Liver (tissue), 9 donors: ENCODE measurements around the gene CNTN1. TPM values are rescaled to one million over a fixed set of nuclear protein-coding genes. Genes with fewer than 3 reads are reported as not detected.

Experiments used
- DNase-seq: peaks from one replicate; pipeline ENCODE4 v3.0.0-alpha.2; 2017; ENCODE audit warnings: low spot score
- H3K27ac ChIP-seq, 2 donors: one replicate each; pipeline ENCODE4 v1.7.0; 2013; ENCODE audit warnings: inconsistent platforms in 2 of 2, low read length in 2 of 2, control low read depth in 1 of 2, low read depth in 1 of 2, mild to moderate bottlenecking in 1 of 2
- H3K27me3 ChIP-seq, 4 donors: one replicate each; pipeline versions ENCODE4 v1.6.1 to v1.7.0; 2013; ENCODE audit warnings: low read length in 3 of 4, inconsistent platforms in 1 of 4, mild to moderate bottlenecking in 1 of 4, moderate library complexity in 1 of 4; ENCODE audit not compliant: control insufficient read depth in 4 of 4, insufficient read depth in 4 of 4
- H3K36me3 ChIP-seq, 4 donors: one replicate each; pipeline versions ENCODE4 v1.6.1 to v1.7.0; 2013; ENCODE audit warnings: low read length in 3 of 4, mild to moderate bottlenecking in 3 of 4, low read depth in 1 of 4, moderate library complexity in 1 of 4; ENCODE audit not compliant: control insufficient read depth in 4 of 4, insufficient read depth in 3 of 4
- H3K4me1 ChIP-seq, 4 donors: one replicate each; pipeline versions ENCODE4 v1.6.1 to v1.7.0; 2013; ENCODE audit warnings: low read length in 3 of 4, mild to moderate bottlenecking in 3 of 4, moderate library complexity in 1 of 4; ENCODE audit not compliant: control insufficient read depth in 4 of 4, insufficient read depth in 4 of 4
- H3K4me3 ChIP-seq, 3 donors: one replicate each; pipeline versions ENCODE4 v1.6.1 to v1.7.0; 2013; ENCODE audit warnings: low read length in 3 of 3, control low read depth in 1 of 3, low read depth in 1 of 3, mild to moderate bottlenecking in 1 of 3
- H3K9ac ChIP-seq, 2 donors: one replicate each; pipeline ENCODE4 v1.7.0; 2013; ENCODE audit warnings: low read length in 2 of 2, mild to moderate bottlenecking in 2 of 2, moderate library complexity in 2 of 2, control low read depth in 1 of 2, low read depth in 1 of 2
- H3K9me3 ChIP-seq, 4 donors: one replicate each; pipeline versions ENCODE4 v1.6.1 to v1.7.0; 2013; ENCODE audit warnings: low read length in 3 of 4; ENCODE audit not compliant: control insufficient read depth in 4 of 4
- ATF3 ChIP-seq: IDR thresholded peaks from 2 replicates; pipeline ENCODE4 v1.6.1; 2016; ENCODE audit warnings: antibody characterized with exemption
- GABPA ChIP-seq, 2 donors: IDR thresholded peaks in 1 of 2; conservative IDR thresholded peaks in 1 of 2; 2 replicates each; pipeline ENCODE4 v1.6.1; 2016; ENCODE audit warnings: antibody characterized with exemption in 2 of 2, mild to moderate bottlenecking in 1 of 2, moderate library complexity in 1 of 2
- HNF4G ChIP-seq: IDR thresholded peaks from 2 replicates; pipeline ENCODE4 v1.6.1; 2016; ENCODE audit warnings: antibody characterized with exemption
- JUND ChIP-seq, 2 donors: IDR thresholded peaks; 2 replicates each; pipeline ENCODE4 v1.6.1; 2016; ENCODE audit warnings: antibody characterized with exemption in 2 of 2
- MAX ChIP-seq: IDR thresholded peaks from 2 replicates; pipeline ENCODE4 v1.6.1; 2016; ENCODE audit warnings: antibody characterized with exemption
- NR2F2 ChIP-seq: IDR thresholded peaks from 2 replicates; pipeline ENCODE4 v1.6.1; 2016; ENCODE audit warnings: antibody characterized with exemption
- REST ChIP-seq: IDR thresholded peaks from 2 replicates; pipeline ENCODE4 v1.6.1; 2016; ENCODE audit warnings: antibody characterized with exemption, mild to moderate bottlenecking
- RXRA ChIP-seq, 2 donors: IDR thresholded peaks; 2 replicates each; pipeline ENCODE4 v1.6.1; 2017 to 2018; ENCODE audit warnings: antibody characterized with exemption in 2 of 2, mild to moderate bottlenecking in 1 of 2
- SP1 ChIP-seq: IDR thresholded peaks from 2 replicates; pipeline ENCODE4 v1.6.1; 2018; ENCODE audit warnings: antibody characterized with exemption, mild to moderate bottlenecking
- TAF1 ChIP-seq: conservative IDR thresholded peaks from 2 replicates; pipeline ENCODE4 v1.6.1; 2016; ENCODE audit warnings: antibody characterized with exemption, mild to moderate bottlenecking
- ZBTB33 ChIP-seq: IDR thresholded peaks from 2 replicates; pipeline ENCODE4 v1.6.1; 2016; ENCODE audit warnings: antibody characterized with exemption
- WGBS: extraction: QIAGEN DNeasy Blood & Tissue Kit; methylation state at CpG from one replicate; pipeline ENCODE4 v1.1.7; 2013; 5-methylcytosine and 5-hydroxymethylcytosine counted together
- polyA plus RNA-seq, 2 donors: library from polyadenylated mRNA; stranded (reverse) in 1 of 2; unstranded in 1 of 2; fragments of 200-250 nt in 1 of 2; fragments of >200 nt in 1 of 2; fragmentation: Nextera tagmentation in 1 of 2; extraction: Ambion mirVana in 1 of 2; gene quantifications; one replicate each; pipeline versions ENCODE4 v1.2.1 to v1.2.3, GENCODE V29; 2013 to 2015
- total RNA-seq, 2 donors: library from RNA; depleted of rRNA; stranded (reverse); fragments of >200 nt; gene quantifications; one replicate each; pipeline ENCODE4 v1.2.3, GENCODE V29; 2014
- donor health status: healthy.
- donor health status: healthy.
- donor health status: healthy.
- donor health status: healthy.
- donor health status: healthy.

The CNTN1 gene
- total and polyA plus RNA-seq, 4 donors, result 0.03 to 1.2 (median 0.43) TPM

- Histone ChIP-seq H3K4me3 (no peak overlapping the region), H3K4me1 (no peaks in the 10 kb centered on the region), H3K36me3 (no peaks in the 10 kb centered on the region), H3K27ac (no peak overlapping the region), H3K27me3 (peaks cover 0 to 3% (median 0%) of the 10 kb centered on the region in 4 donors), H3K9me3 (no peaks in the 10 kb centered on the region), H3K9ac (no peak overlapping the region)
- TF ChIP-seq ZBTB33, result no peak
- no peak for TF ChIP-seq MAX
- no peak for TF ChIP-seq GABPA (IDR thresholded peaks at IDR 0.05 in 1 of 2, conservative IDR thresholded peaks at IDR 0.05 in 1 of 2)
- TF ChIP-seq REST, result no peak
- TF ChIP-seq SP1, result no peak
- no peak for TF ChIP-seq NR2F2
- no peak for TF ChIP-seq ATF3
- DNase-seq, result no peak
Measured at GRCh38 chr12:40870981-40871380, 178.7 kb downstream of the CNTN1 start.

- 52% methylated on average over 1 of the region's 1 CpG for WGBS
- H3K4me1 ChIP-seq, result no peaks in the 10 kb centered on the region
- DNase-seq, result no peak
Measured at GRCh38 chr12:40874868-40875267, 182.6 kb downstream of the CNTN1 start.

More at GRCh38 chr12:40874868-40875267, 182.6 kb downstream of the CNTN1 start:
- Histone ChIP-seq H3K36me3 (no peaks in the 10 kb centered on the region), H3K9me3 (no peaks in the 10 kb centered on the region), H3K4me3 (no peak overlapping the region), H3K9ac (no peak overlapping the region), H3K27ac (no peak overlapping the region), H3K27me3 (peaks cover 0 to 3% (median 0%) of the 10 kb centered on the region in 4 donors)
- no peak for TF ChIP-seq REST
- no peak for TF ChIP-seq RXRA (IDR thresholded peaks at IDR 0.05)
- no peak for TF ChIP-seq HNF4G
- TF ChIP-seq ATF3, result no peak
- TF ChIP-seq JUND (IDR thresholded peaks at IDR 0.05), result no peak
- no peak for TF ChIP-seq TAF1
- TF ChIP-seq ZBTB33, result no peak
- TF ChIP-seq NR2F2, result no peak
